ENCODE data around the gene NOL8. TPM values are rescaled to one million over a fixed set of nuclear protein-coding genes. Genes with fewer than 3 reads are reported as not detected.

The NOL8 gene
- total RNA-seq, 1 experiment from 2014 or later: 48.4 TPM

GRCh38 chr9:92324889-92325268 lies 271 bp downstream of the NOL8 start:
- Histone ChIP-seq H3K4me2 (ENCODE audit: insufficient read depth, insufficient read length, low read length) (peak overlapping the region; percentile 63), H2BK15ac (ENCODE audit: low read depth, low read length) (no peak overlapping the region), H3K14ac (ENCODE audit: insufficient read depth, low read length) (peak overlapping the region; percentile 51; the same call in 1 of the 2 replicates), H3K4ac (ENCODE audit: low read depth, low read length) (no peak overlapping the region), H4K91ac (ENCODE audit: insufficient read length, low read depth, low read length) (no peak overlapping the region), H3K27ac (ENCODE audit: insufficient read length, low read depth, low read length) (no peak overlapping the region), H2AFZ (ENCODE audit: low read length) (no peak overlapping the region), H2BK20ac (ENCODE audit: low read depth, low read length, poor library complexity, severe bottlenecking) (no peak overlapping the region), H2BK5ac (ENCODE audit: insufficient read length, low read length) (no peak overlapping the region), H4K20me1 (ENCODE audit: control insufficient read depth, insufficient read depth, insufficient read length) (no peaks in the 10 kb centered on the region), H3K79me1 (ENCODE audit: insufficient read depth, low read depth, low read length, poor library complexity, severe bottlenecking) (no peaks in the 10 kb centered on the region), H2BK12ac (ENCODE audit: insufficient read length, low read depth, low read length) (no peak overlapping the region), H4K8ac (replicated peaks; ENCODE audit: insufficient read length, low read depth, low read length) (no peak overlapping the region), H3K9ac (ENCODE audit: extremely low read depth, insufficient read length, low read length) (peak overlapping the region; percentile 70), H3K56ac (ENCODE audit: insufficient read length, low read depth, low read length) (no peak overlapping the region), H2AK5ac (ENCODE audit: insufficient read length, low read length) (no peak overlapping the region), H3K9me3 (ENCODE audit: control insufficient read depth, low read depth, low read length) (no peaks in the 10 kb centered on the region), H3K27me3 (ENCODE audit: insufficient read depth, low read length) (no peaks in the 10 kb centered on the region), H3T11ph (ENCODE audit: low read length) (no peak overlapping the region), H4K5ac (ENCODE audit: insufficient read length, low read depth, low read length) (no peak overlapping the region), H3K18ac (ENCODE audit: insufficient read length, low read depth, low read length) (no peak overlapping the region), H2BK120ac (ENCODE audit: low read depth, low read length, poor library complexity, severe bottlenecking) (no peak overlapping the region), H3K23ac (ENCODE audit: insufficient read length, low read depth, low read length) (no peak overlapping the region), H3K4me1 (ENCODE audit: insufficient read depth, low read length) (no peaks in the 10 kb centered on the region), H3K79me2 (ENCODE audit: insufficient read depth, low read length) (peaks cover 6% of the 10 kb centered on the region; the same call in 1 of the 2 replicates), H3K23me2 (ENCODE audit: insufficient read length, low read depth, low read length, poor library complexity, severe bottlenecking) (no peaks in the 10 kb centered on the region)
- peaks cover 19 to 21% of the 10 kb centered on the region in 2 experiments for H3K4me1 Mint-ChIP-seq
- peak overlapping the region; percentile 99 for H3K27ac Mint-ChIP-seq
- DNase-seq: no peak
- WGBS (ENCODE audit: extremely low coverage, insufficient read length, low lambda C conversion rate): no CpG with 5 or more reads among the region's 12 CpGs
- H3K27me3 Mint-ChIP-seq (ENCODE audit: low read depth): no peaks in the 10 kb centered on the region; the same call in 1 of the 2 replicates
- peaks cover 8 to 28% (median 22%) of the 10 kb centered on the region in 3 experiments; a peak in 6 of 7 replicates for H3K36me3 Mint-ChIP-seq (ENCODE audit: insufficient read depth in 1 of 3, low read depth in 3 of 3)
- no peaks in the 10 kb centered on the region; a peak in 1 of 5 replicates for H3K9me3 Mint-ChIP-seq
- no peak for TF ChIP-seq CTCF (conservative IDR thresholded peaks at IDR 0.05)
- H3K4me3 Mint-ChIP-seq: peak overlapping the region; percentile 99

Data from H9 (cell line).